GM18526 (cell line): ENCODE results near the gene FAM20B.

Experiments
- POLR2A ChIP-seq: IDR thresholded peaks from 3 replicates; pipeline ENCODE4 v1.6.1; 2011; ENCODE audit not compliant: insufficient read length; ENCODE audit errors: extremely low read depth

Gene FAM20B

DNA sequence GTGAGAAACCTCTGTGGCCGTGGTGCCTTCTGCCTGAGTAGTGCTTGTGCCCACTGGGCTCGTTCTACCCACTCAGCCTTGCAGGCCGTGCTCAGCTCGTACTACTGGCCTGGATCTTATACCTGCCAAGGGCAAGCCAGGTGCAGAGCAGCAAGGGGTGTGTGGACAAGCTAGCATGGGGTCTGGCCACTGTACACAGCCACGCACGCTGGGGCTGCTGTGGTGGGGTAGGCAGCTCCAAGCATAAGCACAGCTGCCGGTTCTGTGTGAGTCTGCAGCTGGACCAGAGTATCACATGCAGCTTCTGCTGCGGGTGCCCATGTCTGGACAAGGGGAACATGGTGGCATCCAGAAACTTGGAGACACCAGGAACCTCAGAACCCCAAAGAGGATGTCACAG is 16.4 kb downstream of the FAM20B start:
- TF ChIP-seq POLR2A, result no peak

DNA sequence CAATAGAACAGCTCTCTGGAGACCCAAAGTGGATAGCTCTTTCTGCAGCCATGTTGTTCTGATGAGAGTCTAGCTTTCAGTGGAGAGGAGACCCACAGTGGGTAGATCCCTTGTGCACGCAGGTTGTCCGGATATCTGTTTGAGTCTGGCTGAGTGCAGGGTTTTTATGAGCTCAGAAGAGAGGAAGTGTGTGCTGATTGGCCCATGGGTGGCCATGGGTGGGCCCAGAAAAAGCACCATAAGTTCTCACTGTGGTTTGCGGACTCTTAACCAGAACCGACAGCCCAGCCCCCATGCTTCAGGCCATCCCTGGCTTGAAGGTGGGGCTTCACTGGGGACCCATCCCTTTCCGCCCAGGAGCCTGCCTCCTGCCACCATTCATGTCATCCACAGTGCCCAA is 17.0 kb downstream of the FAM20B start:
- no peak for TF ChIP-seq POLR2A

DNA sequence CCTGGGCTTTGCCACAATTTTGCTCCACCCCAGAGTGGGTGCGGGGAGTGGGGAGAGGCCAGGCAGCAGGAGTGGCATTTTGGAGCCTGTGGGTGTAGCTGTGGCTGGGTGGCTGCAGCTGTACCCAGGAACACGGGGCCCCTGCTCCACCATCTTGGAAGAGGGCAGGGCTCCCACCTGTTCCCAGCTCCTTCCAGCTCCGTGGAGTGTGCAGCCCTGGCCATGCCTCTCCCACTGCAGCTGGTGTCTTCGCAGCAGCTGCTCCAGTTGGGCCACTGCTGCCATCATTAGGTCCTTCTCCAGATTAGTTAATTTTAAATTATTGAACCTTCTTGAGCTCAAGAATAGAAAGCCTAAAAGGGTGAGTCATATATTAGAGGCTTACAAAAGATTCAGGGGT is 17.6 kb downstream of the FAM20B start:
- no peak for TF ChIP-seq POLR2A

DNA sequence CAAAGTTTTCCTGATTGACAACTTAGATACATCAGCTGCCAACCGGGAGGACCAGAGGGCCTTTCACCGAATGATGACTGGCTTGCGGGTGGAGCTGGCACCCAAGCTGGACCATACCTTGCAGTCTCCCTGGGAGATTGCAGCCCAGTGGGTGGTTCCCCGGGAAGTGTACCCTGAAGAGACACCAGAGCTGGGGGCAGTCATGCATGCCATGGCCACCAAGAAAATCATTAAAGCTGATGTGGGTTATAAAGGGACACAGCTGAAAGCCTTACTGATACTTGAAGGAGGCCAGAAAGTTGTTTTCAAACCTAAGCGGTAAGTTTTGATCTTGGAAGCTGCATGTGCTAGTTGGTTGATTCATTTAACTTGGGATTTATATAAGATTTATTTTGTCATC is 18.2 kb downstream of the FAM20B start:
- TF ChIP-seq POLR2A, result no peak

DNA sequence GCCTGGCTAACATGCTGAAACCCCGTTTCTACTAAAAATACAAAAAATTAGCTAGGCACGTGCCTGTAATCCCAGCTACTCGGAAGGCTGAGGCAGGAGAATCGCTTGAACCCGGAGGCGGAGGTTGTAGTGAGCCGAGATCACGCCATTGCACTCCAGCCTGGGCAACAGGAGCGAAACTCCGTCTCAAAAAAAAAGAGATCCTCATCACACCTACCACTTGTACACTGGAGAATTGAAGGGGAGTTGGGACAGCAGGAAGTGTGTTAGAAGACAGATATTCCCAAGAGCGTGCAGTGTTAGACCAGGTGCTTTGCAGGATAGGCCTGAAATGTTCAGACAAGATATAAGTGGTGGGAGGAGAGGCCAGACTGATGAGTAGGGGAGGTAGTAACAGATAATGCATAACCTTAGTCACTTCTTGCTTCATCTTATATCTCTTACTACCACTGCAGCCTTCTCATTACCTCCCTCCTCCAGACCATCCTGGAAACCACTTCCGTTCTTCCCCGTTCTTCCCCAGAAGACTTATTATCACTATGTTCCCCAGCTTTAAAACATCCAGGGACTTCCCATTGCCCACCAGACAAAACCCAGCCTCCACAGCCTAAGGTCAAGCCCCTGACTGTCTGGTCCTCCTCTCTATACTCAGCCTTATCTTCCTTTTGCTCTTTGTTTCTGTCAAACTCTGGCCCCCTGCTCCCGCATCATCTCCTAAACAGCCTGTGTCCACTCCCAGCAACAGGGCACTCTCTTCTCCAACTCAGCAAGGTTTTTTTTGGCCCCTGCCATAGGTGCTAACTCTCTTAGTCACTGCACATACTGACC is 21.3 kb downstream of the FAM20B start:
- TF ChIP-seq POLR2A, result no peak

DNA sequence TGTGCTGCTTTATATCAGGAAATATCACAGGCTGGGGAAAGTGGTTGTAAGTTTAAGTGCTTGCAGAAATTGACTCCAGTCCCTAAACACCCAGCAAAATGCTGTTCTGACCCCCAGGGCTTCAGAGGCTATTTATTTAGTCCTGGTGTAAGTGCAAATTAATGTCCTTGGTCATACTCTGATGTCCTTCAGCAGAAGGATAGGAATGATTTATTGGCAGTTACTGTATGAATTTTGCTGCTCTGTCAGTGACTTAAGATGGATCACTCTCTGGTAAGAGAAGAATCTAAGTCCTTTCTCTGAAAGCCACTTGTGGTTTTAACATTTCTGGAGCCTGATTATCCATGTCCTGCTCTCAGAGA is 21.9 kb downstream of the FAM20B start:
- TF ChIP-seq POLR2A, result no peak

DNA sequence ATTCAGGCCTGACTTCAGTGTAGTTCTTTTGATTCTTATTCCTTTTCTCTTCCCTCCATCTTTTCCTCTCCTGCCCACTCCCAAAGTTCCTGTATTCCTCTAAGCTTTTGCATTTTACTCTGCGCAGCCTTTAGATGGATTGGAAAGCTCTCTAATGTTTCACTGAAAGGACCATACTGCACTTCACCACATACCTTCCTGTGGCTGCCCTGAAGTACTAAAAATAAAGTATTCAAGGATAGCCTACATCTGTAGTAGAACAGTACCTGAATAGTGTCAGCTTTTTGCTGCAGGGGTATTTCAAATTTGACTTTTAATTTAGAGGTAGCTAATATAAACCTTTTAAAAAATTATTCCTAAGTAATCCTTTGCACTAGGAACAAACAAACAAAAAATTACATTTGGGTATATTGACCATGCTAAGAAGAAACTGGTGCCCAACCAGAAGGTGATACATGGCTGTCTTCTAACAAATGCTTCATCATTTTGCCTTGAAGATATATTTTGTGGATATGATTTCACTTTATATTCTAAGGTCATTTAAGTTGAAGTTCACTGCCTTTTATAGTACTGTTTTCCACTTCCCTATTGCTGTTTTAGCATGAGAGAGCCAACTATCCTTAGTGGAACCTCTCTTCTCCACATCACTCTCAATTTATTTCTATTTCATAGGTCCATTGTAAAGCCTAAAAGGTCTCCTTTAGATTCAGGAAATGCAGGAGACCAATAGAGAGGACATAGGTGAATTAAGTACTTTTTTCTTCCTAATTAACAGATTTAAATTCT is 22.8 kb downstream of the FAM20B start:
- TF ChIP-seq POLR2A, result no peak

DNA sequence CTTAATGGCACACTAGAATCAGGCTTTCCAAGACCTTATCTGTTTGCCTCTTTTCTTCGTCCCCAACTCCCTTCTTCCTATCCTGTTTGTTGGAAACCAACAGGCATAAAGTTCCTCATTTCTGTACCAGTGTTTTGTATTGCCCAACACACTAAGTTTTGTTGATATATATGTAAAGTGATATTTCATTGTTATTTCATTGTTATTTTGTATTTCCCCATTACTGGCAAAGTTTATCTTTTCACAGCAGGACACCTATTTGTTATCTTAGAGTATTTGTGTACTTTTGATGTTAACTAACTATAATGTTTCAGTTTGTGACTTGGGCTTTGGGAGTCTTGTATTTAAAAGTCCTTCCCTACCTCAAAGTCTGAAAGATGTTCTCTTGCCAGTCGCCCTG is 27.1 kb downstream of the FAM20B start:
- no peak for TF ChIP-seq POLR2A

DNA sequence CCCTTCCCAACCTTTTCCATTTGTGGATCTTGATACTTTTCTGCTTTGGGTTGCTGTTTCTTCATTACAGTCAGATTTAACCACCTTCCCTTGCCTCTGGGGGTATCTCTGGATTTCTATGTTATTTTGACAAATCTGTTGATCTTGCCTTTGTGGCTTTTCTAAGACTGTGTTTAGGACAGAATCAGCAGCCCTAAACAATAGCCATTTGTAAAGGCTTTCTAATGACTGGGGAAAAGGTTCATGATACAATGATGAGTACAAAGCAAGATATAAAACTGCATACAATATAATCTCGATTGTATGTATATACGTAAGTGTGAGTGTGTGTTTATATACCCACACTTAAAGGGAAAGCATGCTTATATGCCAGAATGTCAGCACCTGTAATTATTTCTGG is 27.8 kb downstream of the FAM20B start:
- no peak for TF ChIP-seq POLR2A

DNA sequence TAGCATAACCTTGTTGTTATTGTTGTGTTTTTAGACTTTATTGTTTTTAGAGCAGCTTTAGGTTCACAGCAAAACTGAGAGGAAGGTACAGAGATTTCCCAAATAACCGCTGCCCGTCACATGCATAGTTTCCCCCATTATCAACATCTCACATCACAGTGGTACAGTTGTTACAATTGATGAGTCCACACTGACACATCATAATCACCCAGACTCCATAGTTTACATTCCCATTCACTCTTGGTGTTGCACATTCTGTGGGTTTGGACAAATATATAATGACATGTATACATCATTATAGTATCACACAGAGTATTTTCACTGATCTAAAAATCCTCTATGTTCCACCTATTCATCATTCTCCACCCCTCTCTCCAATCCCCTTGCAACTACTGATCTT is 30.2 kb downstream of the FAM20B start:
- TF ChIP-seq POLR2A, result no peak

DNA sequence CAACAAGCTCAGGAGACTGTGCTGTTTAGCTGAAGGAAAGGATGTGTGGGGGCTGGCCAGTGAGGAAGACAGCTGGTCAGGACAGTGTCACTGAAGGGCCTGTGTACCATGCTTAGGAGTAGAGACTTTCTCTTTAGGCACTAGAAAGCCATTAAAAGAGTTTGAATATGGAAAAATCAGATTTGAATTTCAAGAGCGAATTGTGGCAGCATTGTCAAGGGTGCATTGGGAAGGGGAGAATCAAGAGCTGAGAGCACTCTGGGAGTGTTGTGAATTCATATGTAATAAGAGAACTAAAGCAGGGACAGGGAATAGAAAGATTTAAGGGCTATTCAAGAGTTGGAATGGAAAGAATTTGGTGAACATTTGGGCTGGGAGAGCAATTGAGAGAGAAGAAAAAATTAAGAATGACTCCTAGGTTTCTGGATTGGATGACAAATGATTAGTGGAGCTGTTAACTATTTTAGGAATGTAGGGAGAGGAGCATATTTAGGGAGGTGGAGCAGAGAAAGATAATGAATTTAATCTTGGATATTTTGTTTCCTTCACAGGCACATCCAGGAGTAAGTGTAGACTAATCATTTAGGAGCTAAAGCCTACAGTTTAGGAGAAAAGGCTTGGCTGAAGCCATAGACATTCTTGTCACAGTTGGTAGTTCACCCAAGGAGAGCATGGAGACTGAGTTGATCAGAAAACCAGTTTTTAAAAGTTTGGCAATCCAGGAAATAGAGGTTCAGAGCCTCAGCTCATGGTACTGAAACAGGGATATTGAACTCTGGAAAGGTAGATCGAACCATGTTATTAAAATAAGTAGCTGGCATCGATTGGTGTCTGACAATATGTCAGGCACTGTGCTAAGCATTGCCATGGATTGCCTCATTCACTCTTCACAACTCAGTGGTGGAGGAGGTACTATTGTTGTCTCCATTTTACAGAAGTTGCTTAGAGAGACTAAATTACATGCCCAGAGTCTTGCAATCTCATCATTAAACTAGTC is 33.1 kb downstream of the FAM20B start:
- TF ChIP-seq POLR2A, result no peak

DNA sequence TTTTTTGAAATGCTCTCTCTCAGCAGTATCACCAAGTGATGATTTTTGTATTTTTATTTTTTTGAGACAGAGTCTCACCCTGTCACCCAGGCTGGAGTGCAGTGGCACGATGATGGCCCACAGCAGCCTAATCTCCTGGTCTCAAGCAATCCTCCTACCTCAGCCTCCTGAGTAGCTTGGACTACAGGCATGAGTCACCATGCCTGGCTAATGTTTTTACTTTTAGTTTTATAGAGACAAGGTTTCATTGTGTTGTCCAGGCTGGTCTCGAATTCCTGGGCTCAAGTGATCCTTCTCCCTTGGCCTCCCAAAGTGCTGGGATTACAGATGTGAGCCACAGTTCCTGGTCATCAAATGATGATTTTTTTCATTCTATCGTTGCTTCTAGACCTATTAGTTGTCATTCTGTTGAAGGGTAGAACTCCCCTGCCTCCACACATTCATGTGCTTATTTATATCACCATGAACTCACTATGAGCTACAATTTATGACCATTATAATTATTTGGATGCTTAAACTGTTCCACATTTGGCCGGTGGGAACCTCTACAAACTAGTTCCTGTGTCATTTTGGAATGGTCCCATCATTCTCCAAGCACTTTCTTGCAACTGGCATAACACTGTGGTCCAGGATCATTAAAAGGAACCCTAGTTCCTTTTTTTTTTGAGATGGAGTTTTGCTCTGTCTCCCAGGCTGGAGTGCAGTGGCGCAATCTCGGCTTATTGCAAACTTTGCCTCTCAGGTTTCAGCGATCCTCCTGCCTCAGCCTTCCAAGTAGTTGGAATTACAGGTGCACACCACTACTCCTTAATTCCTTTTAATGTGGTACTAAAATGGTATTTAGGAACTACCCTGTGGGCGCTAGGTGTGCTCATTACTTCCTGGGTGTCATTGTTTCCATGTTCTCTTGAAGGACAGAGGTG is 35.9 kb downstream of the FAM20B start:
- TF ChIP-seq POLR2A, result no peak

DNA sequence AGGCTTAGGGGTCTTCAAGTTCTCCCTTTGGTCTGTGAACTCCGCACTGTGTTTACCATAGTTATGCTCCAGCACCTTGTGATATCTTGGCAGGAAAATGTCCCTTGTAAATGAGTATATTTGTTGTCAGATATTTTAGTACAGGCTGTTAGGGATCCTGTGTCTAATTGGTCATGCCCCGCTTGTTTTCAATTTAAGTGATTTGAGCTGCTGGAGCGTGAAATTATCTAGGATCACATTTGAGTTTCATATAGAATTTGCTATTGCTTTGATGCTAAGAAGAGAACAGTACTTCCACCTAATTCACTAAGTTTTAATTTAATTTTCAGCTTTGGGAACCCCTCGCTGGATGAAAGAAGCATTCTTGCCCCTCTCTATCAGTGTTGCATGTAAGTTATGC is 40.8 kb downstream of the FAM20B start:
- TF ChIP-seq POLR2A, result no peak

DNA sequence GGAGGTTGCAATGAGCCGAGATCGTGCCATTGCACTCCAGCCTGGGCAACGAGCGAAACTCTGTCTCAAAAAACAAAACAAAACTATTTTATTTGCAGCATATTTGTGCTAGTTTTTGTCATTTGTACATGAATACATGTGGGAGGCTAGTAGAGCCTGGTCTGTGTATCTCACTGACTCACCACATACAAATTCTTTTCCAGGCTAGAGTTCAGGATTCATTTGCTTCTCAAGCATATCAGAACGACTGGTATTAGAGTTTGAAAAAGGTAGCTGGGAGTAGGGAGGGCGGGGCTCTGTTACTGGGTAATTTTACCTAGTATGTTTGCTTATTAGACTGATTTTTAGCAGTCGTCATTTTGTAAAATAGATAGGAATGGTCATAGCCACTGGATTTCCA is 51.7 kb downstream of the FAM20B start:
- no peak for TF ChIP-seq POLR2A
